GM19463 (cell line): ENCODE measurements around the gene SLC31A2.
"Not testable (repeated sequence)": the region's sequence is repeated elsewhere in the genome, so short reads cannot be mapped to it uniquely, and the experiment has no call there.

Source experiments
- ATAC-seq: cut with Tn5 transposase; IDR thresholded peaks from one replicate; pipeline ENCODE4 v1.9.1; 2021; ENCODE audit warnings: mild to moderate bottlenecking, moderate library complexity; ENCODE audit not compliant: unreplicated experiment

The SLC31A2 gene

DNA sequence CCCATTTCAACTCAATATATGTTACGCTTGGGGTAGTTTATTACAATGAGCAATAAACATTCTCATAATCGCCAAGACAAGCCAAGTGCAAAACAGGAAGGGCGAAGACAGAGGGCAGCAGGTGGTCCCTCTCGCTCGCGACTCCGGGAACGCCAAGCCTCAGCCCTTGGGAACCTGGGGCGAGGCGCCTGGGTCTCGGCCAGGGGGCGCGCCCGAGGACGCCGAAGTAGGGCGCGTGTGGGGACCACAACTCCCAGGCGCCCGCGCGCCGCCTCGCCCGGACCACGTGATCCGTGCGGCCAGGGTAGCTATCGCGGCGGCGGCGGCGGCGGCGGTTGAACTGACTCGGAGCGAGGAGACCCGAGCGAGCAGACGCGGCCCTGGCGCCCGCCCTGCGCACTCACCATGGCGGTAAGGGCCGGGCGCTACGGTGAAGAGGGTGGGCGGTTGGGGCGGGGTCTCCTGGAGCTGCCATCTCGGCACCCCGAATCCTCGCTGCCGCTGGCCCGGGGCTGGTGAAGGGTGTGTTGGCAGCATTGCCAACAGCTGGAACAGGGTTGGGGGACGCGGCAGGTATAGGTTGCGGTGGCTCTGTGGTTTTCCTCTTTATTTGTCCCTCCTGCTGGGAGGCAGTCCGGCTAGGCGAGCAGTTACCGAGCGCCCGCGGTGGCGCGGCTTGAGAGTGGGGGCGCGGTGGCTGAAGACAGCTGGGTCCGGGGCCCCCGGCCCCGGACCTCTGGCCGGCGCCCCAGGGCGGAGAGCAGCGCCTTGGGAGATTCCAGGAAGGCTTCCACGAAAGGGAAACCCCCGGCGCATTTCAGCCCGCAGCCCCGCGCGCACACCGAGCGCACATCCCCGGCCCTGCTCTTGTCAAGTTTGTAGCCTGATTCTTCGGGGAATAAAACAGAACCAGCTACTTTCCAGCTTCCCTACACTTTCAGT, at the start of gene SLC31A2:
SLC31A2 (plus strand) TSS at position 338 of the 942 bp plus-strand sequence; CDS start at position 406, 68 bp downstream.
- peak; percentile 98 for ATAC-seq

- not testable (repeated sequence) for ATAC-seq
These were observed 45.5 kb upstream of the SLC31A2 start for GRCh38 chr9:113105345-113105744.

DNA sequence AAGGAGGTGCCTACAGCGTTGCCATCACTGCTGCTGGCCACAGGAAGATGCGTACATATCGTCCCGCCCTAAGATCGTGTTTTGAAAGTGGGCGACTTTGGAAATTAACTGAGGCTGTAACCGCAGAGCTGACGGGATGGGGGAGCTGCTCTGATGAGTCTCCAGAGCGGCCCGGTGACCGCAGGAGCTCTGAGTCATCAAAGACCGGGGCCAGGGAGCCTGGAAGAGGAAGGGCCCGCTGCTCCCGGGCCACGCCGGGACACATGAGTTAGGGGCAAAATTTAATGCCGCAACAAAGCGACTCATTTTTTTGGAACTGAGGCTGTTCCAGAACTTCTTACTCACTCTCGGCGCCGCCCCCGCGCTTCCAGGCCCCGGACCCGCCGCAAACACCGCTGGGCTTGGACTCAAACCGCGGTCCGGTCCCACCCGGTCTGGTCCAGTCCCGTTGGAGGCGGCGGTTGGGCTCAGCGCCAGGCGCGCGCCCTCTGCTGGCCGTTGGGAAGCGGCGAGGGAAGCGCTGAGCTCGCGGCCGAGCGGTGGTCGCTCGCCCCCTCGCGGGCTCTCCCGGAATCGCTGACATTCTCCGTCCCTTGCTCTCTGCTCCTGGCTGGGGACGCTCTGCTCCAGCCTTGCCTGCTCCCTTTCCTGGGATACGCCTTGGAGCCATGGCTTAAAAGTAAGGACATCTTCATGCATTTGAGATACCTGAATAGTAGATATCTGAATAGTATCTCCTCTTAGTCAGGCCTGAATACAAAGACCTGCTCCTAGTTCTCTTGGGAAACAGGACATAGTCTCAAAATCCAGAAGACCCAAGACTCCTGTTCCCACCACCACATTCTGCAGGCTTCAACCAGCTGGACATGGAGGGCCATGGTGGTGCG, 39.5 kb upstream of the SLC31A2 start:
- peak; percentile 66 for ATAC-seq

DNA sequence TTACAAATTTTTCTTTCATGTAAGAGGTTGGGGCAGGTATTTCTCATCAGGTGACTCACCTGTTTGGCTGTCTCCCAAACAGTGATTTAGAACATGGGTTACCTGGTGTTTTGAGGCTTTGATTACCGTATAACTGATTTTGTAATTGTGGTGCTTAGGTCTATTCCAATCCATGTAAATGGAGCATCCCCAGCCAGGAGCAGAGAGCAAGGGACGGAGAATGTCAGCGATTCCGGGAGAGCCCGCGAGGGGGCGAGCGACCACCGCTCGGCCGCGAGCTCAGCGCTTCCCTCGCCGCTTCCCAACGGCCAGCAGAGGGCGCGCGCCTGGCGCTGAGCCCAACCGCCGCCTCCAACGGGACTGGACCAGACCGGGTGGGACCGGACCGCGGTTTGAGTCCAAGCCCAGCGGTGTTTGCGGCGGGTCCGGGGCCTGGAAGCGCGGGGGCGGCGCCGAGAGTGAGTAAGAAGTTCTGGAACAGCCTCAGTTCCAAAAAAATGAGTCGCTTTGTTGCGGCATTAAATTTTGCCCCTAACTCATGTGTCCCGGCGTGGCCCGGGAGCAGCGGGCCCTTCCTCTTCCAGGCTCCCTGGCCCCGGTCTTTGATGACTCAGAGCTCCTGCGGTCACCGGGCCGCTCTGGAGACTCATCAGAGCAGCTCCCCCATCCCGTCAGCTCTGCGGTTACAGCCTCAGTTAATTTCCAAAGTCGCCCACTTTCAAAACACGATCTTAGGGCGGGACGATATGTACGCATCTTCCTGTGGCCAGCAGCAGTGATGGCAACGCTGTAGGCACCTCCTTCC, 37.9 kb upstream of the SLC31A2 start:
- peak; percentile 64 for ATAC-seq

GRCh38 chr9:113118829-113119228, 32.0 kb upstream of the SLC31A2 start:
- not testable (repeated sequence) for ATAC-seq

DNA sequence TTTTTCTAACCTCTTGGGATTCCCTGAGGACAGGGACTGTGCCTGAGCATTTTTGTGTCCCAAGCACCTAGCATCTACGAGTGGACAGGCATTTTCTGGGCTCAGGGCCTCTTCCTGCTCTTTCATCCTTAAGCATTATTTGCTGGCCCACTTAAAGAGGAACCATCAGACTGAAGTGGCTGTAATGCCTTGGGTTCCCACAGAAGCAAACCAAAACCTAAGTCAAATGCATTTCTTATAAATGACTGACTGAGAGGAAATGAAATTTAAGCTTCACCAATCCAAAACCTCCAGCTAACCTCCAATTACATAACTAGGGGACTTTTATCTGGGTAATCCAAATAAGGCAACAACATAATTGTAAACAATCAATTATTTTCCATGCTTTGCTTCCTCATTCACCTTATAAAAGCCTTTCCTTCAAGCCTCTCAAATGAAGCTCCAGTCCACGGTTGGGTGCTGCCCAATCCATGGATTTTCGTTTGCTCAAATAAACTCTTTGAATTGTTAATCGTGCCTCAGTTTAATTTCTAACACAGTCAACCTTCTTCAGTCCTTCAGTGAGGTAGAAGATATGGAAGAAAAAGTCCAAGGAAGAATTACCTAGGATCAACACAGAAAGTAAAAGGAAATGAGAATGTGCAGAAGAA, 25.3 kb upstream of the SLC31A2 start:
- ATAC-seq, result no peak

DNA sequence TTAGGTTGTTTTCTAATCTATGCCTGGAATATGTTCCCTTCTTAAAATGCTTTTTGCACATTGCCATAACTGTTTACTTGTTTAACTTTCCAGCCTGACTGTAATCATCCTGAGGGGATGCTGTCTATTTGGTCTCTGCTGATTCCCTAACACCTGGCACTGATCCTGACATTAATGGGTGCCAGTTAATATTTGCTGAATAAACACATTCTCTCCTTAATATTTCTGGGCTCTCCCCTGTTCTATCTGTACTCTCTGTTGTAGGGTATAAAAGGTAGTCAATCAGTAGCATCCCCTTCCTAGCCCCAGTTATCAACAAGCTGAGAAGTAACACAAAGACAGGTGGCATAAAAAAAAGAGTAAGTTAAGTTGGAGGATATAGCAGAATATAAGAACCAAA, 21.3 kb upstream of the SLC31A2 start:
- no peak for ATAC-seq

GRCh38 chr9:113129884-113130283, 20.9 kb upstream of the SLC31A2 start:
- ATAC-seq, result no peak

- ATAC-seq, result no peak
These were observed 19.1 kb upstream of the SLC31A2 start for GRCh38 chr9:113131689-113132151.

GRCh38 chr9:113137196-113138168, 13.3 kb upstream of the SLC31A2 start:
- no peak for ATAC-seq

DNA sequence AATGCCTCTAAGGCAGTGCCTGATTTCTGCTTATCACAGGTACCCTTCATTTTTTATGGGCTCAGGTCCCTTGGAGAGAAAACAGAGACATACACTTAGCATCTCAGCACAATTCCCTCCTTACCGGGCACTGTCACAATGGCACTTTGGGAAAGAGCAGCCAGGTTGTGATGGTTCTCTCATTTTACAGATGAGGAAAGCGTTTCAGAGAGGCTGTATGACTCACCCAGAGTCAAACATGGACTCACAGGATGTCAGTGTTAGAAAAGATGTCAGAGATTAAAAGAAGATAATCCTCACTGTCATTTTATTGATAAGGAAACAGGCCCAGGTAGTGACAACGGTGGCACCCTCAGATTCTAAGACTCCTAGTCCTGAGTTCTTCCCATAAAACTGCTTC, 12.0 kb upstream of the SLC31A2 start:
- no peak for ATAC-seq

- no peak for ATAC-seq
These were observed 11.5 kb upstream of the SLC31A2 start for GRCh38 chr9:113139225-113139829.

DNA sequence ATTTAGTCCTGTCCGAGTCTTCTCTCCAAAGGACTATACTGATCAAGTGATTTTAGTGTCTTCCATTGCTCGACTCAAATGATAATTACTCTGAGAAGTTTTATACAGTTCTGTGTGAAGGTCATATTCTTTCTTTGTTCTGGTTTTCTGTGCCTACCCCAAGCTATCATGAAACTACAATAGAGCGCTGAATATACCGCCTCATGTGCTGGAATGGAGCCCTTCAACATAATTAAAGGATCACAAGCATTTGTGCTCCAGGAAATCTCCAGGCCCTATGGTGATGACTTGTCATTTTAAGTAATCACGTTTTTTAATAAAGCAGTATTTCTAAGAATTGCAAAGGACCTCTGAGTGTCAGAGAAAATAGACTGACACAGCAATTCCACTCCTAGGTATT, 10.9 kb upstream of the SLC31A2 start:
- ATAC-seq, result no peak

DNA sequence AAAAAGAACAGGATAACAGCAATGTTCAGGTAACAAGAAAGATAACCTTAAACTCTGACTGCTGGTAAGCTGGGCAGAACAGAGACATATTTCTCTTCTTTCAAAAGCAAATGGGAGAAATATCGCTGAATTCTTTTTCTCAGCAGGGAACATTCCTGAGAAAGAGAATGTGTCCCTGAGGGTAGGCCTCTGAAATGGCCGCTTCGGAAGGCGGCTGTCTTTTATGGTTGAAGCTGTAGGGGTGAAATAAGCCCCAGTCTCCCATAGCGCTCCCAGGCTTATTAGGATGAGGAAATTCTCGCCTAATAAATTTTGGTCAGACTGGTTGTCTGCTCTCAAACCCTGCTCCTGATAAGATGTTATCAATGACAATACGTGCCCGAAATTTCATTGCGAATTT, 9.9 kb upstream of the SLC31A2 start:
- ATAC-seq, result not testable (repeated sequence)

GRCh38 chr9:113143432-113144227, 7.2 kb upstream of the SLC31A2 start:
- no peak for ATAC-seq

DNA sequence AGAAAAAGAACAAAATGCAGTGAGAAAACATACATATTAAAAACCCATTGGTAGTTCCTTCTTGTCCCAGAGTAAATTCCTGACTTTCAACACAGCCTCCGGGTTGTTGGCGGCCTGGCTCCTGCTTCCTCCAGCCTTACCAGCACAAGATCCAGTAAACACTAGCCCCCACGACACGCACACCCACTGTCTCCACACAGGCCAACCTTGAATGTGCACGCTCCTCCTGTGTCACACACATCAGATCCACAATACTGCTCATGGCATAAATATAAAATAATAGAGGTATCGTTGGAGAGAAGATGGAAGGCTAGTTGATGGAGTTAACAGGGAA, 2.5 kb upstream of the SLC31A2 start:
- no peak for ATAC-seq

DNA sequence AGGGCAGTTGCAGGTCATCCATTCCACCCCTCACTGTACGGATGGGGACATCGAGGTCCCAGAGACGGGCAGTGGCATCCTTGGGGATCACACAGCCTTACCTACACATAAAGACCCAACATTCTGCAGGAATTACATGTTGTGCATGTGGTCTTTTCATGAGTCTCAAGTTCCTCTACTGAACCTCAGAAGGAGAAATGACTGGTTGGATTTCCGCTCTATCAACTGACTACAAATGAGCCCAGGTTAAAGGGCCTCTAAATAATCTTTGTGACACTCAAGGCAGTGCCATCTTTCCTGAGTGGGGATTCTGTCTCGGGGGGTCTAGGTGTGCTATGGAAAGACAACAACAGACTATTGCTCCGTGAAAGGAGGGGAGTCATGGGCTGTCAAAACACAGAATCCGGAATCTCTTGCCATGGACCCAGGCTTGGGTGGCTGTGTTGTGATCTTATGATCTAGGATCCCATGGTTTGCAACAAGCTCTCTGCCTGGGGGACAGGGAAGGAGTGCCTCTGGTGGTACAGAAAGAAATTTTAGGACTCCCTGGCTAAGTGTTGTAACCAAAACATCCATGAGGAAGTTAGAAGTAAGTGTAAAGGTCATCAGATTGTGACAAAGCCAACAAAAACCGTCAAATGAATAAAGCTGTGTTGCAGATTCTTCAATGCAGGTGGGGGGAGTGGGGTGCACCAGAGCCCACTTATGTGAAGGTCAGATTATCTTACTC, 1.9 kb upstream of the SLC31A2 start:
- ATAC-seq, result no peak
